GM21381 (cell line): Measurements from ENCODE around the gene LTBP1.
A peak's percentile ranks its signal among the peaks of the same experiment; 100 is the strongest.

Source experiments
- ATAC-seq: cut with Tn5 transposase; IDR thresholded peaks from one replicate; pipeline ENCODE4 v1.9.1; 2021; ENCODE audit warnings: mild to moderate bottlenecking, moderate library complexity; ENCODE audit not compliant: unreplicated experiment

Gene LTBP1

DNA sequence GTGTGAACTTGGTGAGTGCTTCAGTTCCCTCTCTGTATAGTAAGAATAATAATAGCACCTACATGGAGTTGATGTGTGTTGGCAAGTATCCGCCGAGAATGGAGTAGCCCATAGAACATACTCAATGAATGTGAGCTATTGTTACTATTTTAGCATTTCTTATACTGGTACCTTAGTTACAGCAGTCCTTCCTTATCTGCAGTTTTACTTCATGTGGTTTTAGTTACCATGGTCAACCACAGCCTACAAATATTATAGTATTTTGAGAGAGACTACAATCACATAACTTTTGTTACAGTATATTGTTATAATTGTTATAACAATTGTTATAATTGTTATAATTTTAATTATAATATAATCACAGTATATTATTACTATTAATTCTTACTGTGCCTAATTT is 377.2 kb downstream of the LTBP1 start:
- ATAC-seq = no peak

DNA sequence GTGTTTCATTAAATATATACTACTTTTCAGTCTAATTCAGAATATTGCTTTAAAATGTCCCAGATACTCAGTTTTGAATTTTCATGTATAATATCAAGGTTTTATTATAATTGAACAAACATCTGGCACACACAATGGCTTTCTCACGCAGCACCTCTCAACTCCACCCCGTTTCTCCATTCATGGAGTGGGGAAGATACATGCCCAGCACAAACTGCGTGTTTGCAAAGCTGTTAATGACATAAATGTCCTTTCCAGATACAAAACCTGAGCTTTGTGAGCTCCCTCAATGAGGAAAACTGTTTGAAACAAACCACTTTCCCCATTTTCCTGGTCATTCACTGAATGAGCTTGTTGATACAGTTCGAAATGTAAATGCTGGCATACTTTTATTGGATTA is 379.3 kb downstream of the LTBP1 start:
- ATAC-seq = no peak

- no peak for ATAC-seq
Measured at GRCh38 chr2:33333433-33333832, 386.7 kb downstream of the LTBP1 start.

- no peak for ATAC-seq
Measured at GRCh38 chr2:33334083-33334482, 387.3 kb downstream of the LTBP1 start.

DNA sequence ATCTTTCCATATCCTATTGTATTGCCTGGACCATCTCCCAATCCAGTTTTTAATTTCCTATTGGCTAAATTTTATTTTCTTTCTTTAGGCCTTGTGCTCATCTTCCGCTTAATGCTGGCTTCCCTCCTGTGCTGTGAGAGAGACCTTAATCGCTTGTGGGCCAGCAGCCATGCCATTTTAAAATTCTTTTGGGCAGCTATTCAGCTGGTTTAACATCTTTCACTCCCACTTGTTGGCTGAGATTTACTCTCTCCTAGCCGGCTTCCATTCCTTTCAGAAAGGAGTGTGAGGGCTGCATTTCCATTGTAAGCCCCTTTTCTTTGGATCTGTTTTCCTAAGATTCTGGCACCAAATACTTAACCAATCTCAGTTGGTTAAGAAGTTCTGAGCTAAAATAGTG is 388.8 kb downstream of the LTBP1 start:
- no peak for ATAC-seq

- ATAC-seq = peak; percentile 62
Measured at GRCh38 chr2:33336036-33336625, 389.4 kb downstream of the LTBP1 start.

- ATAC-seq = no peak
Measured at GRCh38 chr2:33337385-33337960, 390.7 kb downstream of the LTBP1 start.

- no peak for ATAC-seq
Measured at GRCh38 chr2:33337981-33338380, 391.2 kb downstream of the LTBP1 start.

DNA sequence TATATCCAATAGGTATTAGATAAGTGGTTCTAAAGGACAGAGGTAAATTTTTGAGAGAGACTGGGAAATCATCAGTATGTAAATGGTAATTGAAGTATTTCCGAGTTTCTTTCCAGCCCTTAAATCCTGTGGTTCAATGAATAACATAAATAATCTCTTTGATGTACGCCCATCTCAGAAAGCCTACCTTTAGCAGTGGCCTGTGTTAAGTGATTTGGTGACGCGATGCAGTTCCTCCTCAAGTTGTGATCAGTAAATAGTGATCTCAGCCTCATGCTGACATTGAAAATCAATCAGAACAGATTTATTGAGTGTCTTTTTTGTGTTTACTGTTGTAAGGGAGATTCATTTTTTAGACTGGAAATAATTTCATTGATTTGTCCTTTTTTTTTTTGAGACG is 392.5 kb downstream of the LTBP1 start:
- no peak for ATAC-seq

GRCh38 chr2:33340280-33340679 is 393.5 kb downstream of the LTBP1 start:
- ATAC-seq = no peak

GRCh38 chr2:33342171-33342570 is 395.4 kb downstream of the LTBP1 start:
- ATAC-seq = no peak

GRCh38 chr2:33342705-33343104 is 396.0 kb downstream of the LTBP1 start:
- ATAC-seq = no peak

DNA sequence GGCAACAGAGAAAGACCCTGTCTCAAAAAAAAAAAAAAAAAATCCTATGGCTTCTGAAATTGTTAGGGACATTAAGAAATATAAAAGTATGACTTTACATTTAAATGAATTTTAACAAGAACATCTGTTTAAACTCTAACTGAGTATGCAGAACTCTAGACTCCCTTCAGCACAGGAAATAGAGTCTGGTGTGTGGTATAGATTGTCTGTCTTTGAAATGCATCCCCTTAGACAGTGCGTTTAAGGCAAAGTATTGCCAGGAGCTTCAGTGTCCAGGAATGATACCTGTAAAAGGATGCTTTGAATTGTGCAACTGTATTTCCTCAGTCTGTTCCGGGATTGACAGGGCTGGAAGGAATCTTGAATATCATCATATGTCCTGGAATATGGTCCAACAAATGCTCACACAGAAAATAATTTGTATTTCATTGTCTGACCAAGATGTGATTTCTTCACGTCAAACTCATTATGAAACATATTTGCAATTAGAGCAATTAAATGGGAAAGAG is 396.7 kb downstream of the LTBP1 start:
- ATAC-seq = no peak

DNA sequence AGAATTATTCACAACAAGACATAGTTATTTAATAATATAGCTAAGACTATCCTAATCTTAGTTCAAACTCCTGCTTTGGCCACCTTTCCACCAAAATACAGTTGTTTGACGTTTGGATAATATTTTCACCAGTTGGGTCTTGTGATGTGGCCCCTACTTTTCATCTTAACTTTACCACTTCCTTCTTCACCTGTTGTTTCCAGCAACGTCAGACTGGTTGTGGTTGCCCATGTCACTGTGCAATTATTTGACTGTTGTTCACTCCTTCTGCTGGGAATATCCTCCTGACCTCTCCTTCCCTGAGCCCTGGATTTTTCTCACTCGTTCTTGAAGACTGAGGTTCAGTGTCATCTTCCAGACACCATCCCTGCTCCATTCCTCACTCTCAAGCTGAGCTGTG is 397.5 kb downstream of the LTBP1 start:
- no peak for ATAC-seq

DNA sequence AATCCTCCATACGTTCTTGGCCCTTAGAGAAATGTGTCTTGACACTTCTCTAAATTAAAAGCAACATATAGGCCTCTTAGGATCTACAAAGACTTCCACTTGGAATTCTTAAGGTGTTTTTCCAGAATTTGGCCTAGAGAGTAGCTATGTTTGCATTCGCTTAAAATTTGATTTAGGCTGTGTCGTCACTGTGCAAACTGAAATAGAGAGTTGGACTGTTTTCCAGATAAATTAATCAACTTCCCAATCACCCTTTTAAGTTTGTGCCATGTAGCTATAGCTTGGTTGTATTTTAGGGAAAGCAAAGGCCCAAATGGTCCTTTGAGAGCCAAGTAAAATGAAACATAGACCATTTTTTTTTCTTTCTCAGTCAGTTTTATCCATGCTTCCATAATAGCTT is 401.1 kb downstream of the LTBP1 start:
- no peak for ATAC-seq

DNA sequence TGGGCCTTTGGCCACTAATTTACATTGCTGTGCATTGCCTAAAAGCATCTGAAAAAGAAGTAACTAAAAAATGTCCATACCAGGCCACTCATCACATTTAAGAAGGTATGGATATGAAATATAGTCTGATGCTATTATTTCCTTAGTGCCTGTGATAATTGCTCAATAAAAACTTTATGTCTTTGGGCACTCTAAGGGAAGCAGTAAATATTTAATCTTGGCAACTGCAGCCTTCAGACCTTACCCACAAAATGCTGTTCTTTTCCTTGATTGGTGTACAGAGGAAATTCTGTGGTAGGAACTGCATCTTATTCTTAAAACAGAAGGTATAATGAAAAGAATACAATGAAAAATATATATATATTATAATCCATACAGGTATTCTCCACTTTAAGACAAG is 403.9 kb downstream of the LTBP1 start:
- ATAC-seq = no peak

DNA sequence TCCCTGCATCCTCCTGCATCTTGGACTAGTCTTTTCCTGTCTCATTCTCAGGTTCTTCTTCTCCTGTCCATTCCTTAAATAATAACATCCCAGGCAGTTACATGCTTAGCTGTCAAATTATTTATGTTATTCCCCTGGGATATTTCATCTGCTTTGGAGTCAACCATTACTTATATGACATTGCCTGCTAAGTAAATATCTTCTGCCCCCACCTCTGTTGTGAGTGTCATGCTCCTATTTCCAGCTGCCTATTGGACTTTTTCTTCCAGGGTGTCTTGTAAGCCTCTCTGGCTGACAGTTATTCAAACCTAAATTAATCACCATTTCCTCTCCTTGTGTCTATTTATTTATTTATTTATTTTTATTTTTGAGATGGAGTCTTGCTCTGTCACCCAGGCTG is 405.0 kb downstream of the LTBP1 start:
- no peak for ATAC-seq

DNA sequence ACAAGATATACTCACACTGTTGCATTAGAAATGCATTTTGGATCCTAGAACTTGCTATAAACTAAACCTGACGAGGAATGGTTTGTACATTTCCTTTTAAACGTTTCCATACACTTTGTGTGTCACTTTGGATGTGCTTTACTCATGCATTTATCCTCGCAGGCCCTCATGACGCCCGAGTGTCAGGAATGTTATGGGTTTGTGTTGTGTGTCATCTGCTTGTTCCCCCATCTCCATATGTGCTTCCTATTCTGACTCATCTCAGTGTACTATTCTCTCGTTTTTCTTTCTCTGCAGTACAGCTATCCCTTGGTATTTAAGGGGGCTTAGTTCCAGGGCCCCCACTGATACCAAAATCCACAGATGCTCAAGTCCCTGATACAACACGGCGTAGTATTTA is 408.2 kb downstream of the LTBP1 start:
- no peak for ATAC-seq

- no peak for ATAC-seq
Measured at GRCh38 chr2:33358878-33359277, 412.1 kb downstream of the LTBP1 start.

DNA sequence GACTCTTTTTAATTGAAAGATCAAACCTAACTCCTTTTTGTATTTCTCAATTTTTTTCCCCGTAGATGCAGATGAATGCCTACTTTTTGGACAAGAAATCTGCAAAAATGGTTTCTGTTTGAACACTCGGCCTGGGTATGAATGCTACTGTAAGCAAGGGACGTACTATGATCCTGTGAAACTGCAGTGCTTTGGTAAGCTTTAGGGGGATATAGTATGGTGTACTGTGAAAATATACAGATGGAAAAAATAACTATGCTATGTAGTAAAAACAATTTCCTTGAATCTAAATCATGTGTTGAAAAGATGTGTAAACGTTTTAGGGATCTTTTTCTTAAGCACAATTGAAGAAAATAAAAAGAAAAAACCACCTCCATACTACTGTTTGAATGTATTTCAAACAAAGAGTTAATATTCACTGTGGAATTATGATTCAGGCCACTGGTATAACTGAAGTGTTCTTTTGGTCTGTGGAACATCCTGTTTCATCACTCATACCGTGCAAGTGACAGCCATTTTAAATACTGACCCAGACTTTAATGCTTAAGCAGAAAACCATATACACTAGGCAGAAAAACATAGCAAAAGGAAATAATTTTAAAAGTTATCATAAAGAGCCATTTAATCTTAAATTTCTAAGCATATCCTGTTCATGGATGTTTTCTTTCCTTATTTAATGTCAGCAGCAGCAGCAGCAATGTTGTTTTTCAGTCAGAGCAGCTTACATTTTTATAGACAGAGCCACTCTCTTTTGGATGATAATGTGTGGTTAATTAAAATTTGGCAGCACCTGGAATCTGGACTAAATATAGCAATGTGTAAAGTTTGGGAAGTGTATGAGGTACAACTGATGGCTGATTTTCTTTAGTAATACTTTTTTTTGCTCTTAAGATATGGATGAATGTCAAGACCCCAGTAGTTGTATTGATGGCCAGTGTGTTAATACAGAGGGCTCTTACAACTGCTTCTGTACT is 416.9 kb downstream of the LTBP1 start:
- ATAC-seq = no peak

- ATAC-seq = no peak
Measured at GRCh38 chr2:33365264-33365970, 418.7 kb downstream of the LTBP1 start.
